Nephron (organoid): ENCODE measurements around the gene IWS1.
"Not testable (repeated sequence)": the region's sequence is repeated elsewhere in the genome, so short reads cannot be mapped to it uniquely, and the experiment has no call there.

Source experiments
- H3K27ac Mint-ChIP-seq, 3 experiments: 2 replicates each; pipeline ENCODE4 v1.8.0; 2020; ENCODE audit warnings: mixed read lengths in 3 of 3, mild to moderate bottlenecking in 2 of 3, moderate library complexity in 1 of 3
- H3K27me3 Mint-ChIP-seq: 2 replicates; pipeline ENCODE4 v1.8.0; 2021; ENCODE audit warnings: low read depth, mild to moderate bottlenecking, moderate library complexity, mixed read lengths
- H3K36me3 Mint-ChIP-seq: 2 replicates; pipeline ENCODE4 v1.8.0; 2020; ENCODE audit warnings: low read depth, mixed read lengths
- H3K4me1 Mint-ChIP-seq: 2 replicates; pipeline ENCODE4 v1.8.0; 2020; ENCODE audit warnings: mixed read lengths
- H3K4me3 Mint-ChIP-seq, 3 experiments: 2 replicates each; pipeline ENCODE4 v1.8.0; 2020; ENCODE audit warnings: mild to moderate bottlenecking in 3 of 3, mixed read lengths in 3 of 3, moderate library complexity in 2 of 3
- H3K9me3 Mint-ChIP-seq: 2 replicates; pipeline ENCODE4 v1.8.0; 2020; ENCODE audit warnings: mixed read lengths
- TF ChIP-seq, protein P1 (sequence below), 3 experiments: fragments of 200-600 bp; sonication (generic); IDR thresholded peaks; one replicate each; pipeline ENCODE4 v1.5.0; 2021; ENCODE audit warnings: antibody characterized with exemption in 3 of 3; ENCODE audit not compliant: unreplicated experiment in 3 of 3

The IWS1 gene

DNA sequence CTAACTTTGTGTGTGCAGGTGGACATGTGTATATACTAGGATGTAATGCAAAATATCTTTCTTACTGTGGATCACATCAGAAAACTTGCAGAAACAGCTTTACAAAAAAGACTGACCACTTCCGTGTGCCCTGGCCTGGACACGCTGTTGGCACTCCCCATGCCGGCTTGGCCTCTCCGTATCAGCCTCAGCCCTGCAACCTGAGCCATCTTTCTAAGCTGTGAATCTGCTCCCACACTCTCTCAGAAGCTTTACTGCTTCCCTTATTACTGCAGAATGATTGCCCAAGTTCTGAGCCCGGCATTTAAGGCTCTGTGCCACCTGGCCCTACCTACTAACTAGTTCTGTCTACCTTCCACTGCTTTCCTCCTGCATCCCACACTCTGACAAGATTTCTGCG, 47.0 kb upstream of the IWS1 start:
- Mint-ChIP-seq H3K4me1 (peaks cover 24% of the 10 kb centered on the region), H3K27ac (no peak overlapping the region)

DNA sequence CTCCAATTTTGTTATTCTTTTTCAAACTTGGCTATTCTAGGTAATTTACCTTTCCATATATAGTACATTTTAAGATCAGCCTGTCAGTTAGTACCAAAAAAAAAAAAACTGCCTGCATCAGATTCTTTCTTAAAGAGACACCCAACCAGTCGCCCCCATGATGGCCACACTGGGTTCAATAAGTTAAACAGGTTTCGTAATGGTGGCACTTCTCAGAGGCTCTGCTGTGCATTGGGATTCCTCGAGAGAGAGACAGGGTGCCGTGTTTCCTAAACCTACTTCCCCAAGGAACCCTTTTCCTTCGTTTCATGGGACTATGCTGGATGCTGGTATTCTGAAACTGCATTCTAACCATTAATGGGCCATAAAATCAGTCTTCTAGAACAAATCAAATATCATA, 46.6 kb upstream of the IWS1 start:
- TF ChIP-seq, protein P1, sequence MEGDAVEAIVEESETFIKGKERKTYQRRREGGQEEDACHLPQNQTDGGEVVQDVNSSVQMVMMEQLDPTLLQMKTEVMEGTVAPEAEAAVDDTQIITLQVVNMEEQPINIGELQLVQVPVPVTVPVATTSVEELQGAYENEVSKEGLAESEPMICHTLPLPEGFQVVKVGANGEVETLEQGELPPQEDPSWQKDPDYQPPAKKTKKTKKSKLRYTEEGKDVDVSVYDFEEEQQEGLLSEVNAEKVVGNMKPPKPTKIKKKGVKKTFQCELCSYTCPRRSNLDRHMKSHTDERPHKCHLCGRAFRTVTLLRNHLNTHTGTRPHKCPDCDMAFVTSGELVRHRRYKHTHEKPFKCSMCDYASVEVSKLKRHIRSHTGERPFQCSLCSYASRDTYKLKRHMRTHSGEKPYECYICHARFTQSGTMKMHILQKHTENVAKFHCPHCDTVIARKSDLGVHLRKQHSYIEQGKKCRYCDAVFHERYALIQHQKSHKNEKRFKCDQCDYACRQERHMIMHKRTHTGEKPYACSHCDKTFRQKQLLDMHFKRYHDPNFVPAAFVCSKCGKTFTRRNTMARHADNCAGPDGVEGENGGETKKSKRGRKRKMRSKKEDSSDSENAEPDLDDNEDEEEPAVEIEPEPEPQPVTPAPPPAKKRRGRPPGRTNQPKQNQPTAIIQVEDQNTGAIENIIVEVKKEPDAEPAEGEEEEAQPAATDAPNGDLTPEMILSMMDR (IDR thresholded peaks at IDR 0.05; ENCODE audit: unreplicated experiment in 3 of 3), result no peak
- no peaks in the 10 kb centered on the region for H3K9me3 Mint-ChIP-seq

More for the DNA sequence above, 47.0 kb upstream of the IWS1 start:
- Mint-ChIP-seq H3K36me3 (no peaks in the 10 kb centered on the region), H3K27me3 (peaks cover 17% of the 10 kb centered on the region), H3K9me3 (no peaks in the 10 kb centered on the region), H3K4me3 (no peak overlapping the region)
- TF ChIP-seq, protein P1 (IDR thresholded peaks at IDR 0.05; ENCODE audit: unreplicated experiment in 3 of 3), result no peak

DNA sequence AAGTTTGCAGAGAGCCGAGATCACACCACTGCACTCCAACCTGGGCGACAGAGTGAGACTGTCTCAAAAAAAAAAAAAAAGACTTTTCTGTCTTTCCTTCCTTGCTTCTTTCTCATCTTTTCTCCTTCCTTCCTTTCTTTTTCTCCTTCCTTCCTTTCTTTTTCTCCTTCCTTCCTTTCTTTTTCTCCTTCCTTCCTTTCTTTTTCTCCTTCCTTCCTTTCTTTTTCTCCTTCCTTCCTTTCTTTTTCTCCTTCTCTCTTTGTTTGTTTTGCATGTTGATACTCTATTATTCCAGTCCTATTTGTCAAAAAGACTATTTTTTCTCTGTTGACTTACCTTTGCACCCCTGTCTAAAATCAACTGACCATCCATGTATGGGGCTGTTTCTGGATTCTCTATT, 46.1 kb upstream of the IWS1 start:
- H3K4me1 Mint-ChIP-seq, result peaks cover 24% of the 10 kb centered on the region
- not testable (repeated sequence) for H3K36me3 Mint-ChIP-seq, H3K9me3 Mint-ChIP-seq, H3K27ac Mint-ChIP-seq, H3K4me3 Mint-ChIP-seq
- peaks cover 17% of the 10 kb centered on the region for H3K27me3 Mint-ChIP-seq

More for the DNA sequence above, 46.6 kb upstream of the IWS1 start:
- H3K27ac Mint-ChIP-seq, result no peak overlapping the region
- peaks cover 17% of the 10 kb centered on the region for H3K27me3 Mint-ChIP-seq
- no peaks in the 10 kb centered on the region for H3K36me3 Mint-ChIP-seq
- no peak overlapping the region for H3K4me3 Mint-ChIP-seq
- H3K4me1 Mint-ChIP-seq, result peaks cover 24% of the 10 kb centered on the region

DNA sequence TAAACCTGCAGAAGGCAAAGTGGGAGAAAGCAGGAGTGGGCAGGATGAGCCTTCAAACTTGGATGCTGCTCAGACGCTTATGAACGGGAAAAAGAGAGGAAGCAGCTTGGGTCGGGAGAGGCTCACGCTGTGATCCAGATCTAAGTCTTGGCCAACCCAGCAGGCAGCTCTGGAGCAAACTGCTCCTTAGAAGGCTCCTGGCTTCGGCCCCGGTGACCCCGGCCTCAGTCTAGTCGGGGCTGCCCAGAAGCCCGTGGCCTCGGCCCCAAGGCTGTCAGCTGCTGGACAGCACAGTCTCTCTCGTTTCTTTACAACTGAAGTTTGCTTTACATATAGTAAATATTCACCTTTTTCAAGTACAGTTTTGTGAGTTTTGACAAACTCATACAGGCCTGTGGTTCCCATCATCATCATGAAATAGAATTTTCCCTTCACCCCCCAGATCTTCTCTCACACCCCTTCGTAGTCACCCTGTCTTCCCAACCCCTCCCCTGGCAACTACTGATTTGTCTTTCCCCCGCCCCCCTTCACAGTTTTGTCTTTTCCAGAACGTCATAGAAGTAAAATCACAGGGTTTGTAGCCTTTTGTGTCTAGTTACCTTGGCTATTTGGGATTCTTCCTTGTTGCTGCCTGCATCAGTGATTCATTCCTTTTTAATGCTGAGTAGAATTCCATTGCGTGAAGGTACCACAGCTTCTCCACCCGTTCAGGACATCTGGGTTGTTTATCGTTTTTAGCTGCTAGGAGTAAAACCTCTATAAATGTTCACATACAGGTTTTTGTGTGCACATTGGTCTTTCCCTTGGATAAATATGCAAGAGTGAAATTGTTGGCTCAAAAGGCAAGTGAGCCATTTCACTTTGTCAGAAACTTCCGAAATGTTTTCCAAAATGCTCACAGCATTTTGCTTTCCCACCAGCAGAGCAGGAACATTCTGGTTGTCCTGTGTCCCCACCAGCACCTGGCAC, 44.3 kb upstream of the IWS1 start:
- no peaks in the 10 kb centered on the region for H3K9me3 Mint-ChIP-seq

DNA sequence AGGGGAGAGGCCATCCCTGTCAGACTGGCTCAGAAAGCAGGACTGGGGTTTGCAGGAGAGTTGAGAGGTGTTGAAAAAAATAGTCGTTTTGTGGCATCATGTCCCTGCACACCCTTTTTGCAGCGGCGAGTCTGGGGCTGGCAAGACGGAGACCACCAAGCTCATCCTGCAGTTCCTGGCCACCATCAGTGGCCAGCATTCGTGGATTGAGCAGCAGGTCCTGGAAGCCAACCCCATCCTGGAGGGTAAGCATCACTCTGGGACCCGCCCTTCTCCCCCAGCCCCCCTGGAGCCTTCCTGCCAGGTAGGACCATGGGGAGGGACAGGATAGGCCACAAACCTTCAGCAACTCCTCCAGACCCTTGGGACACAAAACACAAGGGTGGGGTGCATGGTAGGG, 43.4 kb upstream of the IWS1 start:
- no peak overlapping the region for H3K4me3 Mint-ChIP-seq
- TF ChIP-seq, protein P1 (IDR thresholded peaks at IDR 0.05; ENCODE audit: unreplicated experiment in 3 of 3), result no peak
- no peaks in the 10 kb centered on the region for H3K36me3 Mint-ChIP-seq
- peaks cover 14% of the 10 kb centered on the region for H3K4me1 Mint-ChIP-seq
- no peaks in the 10 kb centered on the region for H3K9me3 Mint-ChIP-seq
- H3K27ac Mint-ChIP-seq, result no peak overlapping the region
- peaks cover 17% of the 10 kb centered on the region for H3K27me3 Mint-ChIP-seq

More for the DNA sequence above, 44.3 kb upstream of the IWS1 start:
- H3K4me3 Mint-ChIP-seq, result no peak overlapping the region
- TF ChIP-seq, protein P1 (IDR thresholded peaks at IDR 0.05; ENCODE audit: unreplicated experiment in 3 of 3), result no peak
- peaks cover 20% of the 10 kb centered on the region for H3K4me1 Mint-ChIP-seq
- H3K27me3 Mint-ChIP-seq, result peaks cover 17% of the 10 kb centered on the region
- no peaks in the 10 kb centered on the region for H3K36me3 Mint-ChIP-seq
- no peak overlapping the region for H3K27ac Mint-ChIP-seq

DNA sequence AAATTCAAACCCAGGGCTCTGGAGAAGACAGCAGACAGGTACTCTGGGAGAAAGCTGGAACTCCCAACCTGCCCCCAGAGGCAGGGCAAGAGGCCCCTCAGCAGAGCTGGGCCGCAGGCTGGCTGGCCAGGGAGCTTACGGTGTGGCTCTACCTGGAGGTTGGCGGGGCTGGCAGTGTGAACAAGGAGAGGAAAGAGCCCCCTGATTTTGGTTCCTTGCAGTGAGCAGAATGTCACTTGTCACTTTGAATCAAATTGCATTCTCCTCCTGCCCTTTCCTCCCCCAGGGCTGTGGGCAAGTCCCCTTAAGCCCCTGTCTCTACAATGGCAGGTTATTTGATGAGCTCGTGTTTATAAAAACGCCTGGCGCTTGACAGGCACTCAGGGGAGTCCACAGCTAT, 41.8 kb upstream of the IWS1 start:
- TF ChIP-seq, protein P1 (IDR thresholded peaks at IDR 0.05; ENCODE audit: unreplicated experiment in 3 of 3), result no peak
- H3K4me3 Mint-ChIP-seq, result no peak overlapping the region
- peaks cover 14% of the 10 kb centered on the region for H3K4me1 Mint-ChIP-seq
- H3K9me3 Mint-ChIP-seq, result no peaks in the 10 kb centered on the region
- no peaks in the 10 kb centered on the region for H3K36me3 Mint-ChIP-seq
- H3K27me3 Mint-ChIP-seq, result peaks cover 17% of the 10 kb centered on the region
- H3K27ac Mint-ChIP-seq, result no peak overlapping the region
